ENCODE data around the gene ETV5.
"Not testable (repeated sequence)": the region's sequence is repeated elsewhere in the genome, so short reads cannot be mapped to it uniquely, and the experiment has no call there.

ETV5 gene

DNA sequence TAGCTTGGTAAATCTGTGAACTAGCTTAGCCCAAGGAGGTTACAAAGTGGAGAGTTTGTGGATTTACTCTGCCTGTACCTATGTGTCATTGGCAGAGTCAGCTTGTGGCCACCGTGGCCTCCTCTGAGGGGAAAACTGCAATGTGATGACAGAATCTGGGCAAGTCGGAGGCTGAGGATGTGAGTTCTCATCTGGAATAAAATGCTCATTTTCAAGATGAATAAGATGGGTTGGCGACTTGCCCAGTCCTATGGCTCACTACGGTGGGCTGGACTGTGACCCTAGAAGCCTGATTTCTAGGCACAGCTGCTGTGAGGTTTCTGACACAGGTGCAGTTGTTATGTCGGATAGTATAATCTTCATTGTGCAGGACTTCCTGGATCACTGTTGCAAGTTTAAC lies 83.7 kb downstream of the ETV5 start:
- Histone ChIP-seq H3K27me3 (ENCODE audit: insufficient read depth, low read depth, severe bottlenecking) (peaks cover 5% of the 10 kb centered on the region), H3K4me3 (ENCODE audit: low read depth, low read length) (no peak overlapping the region), H3K9me3 (ENCODE audit: severe bottlenecking) (no peaks in the 10 kb centered on the region), H3K36me3 (no peaks in the 10 kb centered on the region), H3K27ac (no peak overlapping the region)
- no peak for TF ChIP-seq CTCF (IDR thresholded peaks at IDR 0.05; ENCODE audit: low read depth, low read length)
- DNase-seq = no peak

DNA sequence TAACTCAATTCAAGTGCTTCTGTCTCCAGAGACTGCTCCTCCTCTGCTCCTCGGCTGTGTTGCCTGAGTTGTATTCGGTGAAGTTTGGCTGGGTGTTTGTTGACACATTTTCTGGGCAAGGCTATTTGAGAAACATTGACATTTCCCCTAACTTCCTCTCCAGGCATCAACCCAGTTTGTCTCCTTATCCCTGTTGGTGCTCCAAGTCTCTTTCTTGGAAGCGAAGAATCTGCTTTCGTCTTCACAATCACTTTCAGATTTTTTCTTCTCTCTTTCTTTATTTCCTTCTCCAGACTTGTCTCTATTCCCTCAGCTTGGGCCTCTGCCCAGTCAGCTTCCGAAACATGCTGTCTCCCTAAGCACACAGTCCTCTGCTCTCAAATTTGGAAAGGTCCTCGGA lies 84.7 kb downstream of the ETV5 start:
- H3K36me3 ChIP-seq = no peaks in the 10 kb centered on the region
- H3K27me3 ChIP-seq (ENCODE audit: insufficient read depth, low read depth, severe bottlenecking) = peaks cover 5% of the 10 kb centered on the region
- no peaks in the 10 kb centered on the region for H3K9me3 ChIP-seq (ENCODE audit: severe bottlenecking)
- DNase-seq = no peak
- no peak overlapping the region for H3K27ac ChIP-seq
- TF ChIP-seq CTCF (IDR thresholded peaks at IDR 0.05; ENCODE audit: low read depth, low read length) = no peak
- no peak overlapping the region for H3K4me3 ChIP-seq (ENCODE audit: low read depth, low read length)

- no peak overlapping the region for H3K27ac ChIP-seq
- peaks cover 5% of the 10 kb centered on the region for H3K27me3 ChIP-seq (ENCODE audit: insufficient read depth, low read depth, severe bottlenecking)
- TF ChIP-seq CTCF (IDR thresholded peaks at IDR 0.05; ENCODE audit: low read depth, low read length) = no peak
- no peaks in the 10 kb centered on the region for H3K36me3 ChIP-seq
- H3K4me3 ChIP-seq (ENCODE audit: low read depth, low read length) = no peak overlapping the region
- no peak for DNase-seq
- H3K9me3 ChIP-seq (ENCODE audit: severe bottlenecking) = no peaks in the 10 kb centered on the region
Measured at GRCh38 chr3:186022931-186023330, 86.0 kb downstream of the ETV5 start.

DNA sequence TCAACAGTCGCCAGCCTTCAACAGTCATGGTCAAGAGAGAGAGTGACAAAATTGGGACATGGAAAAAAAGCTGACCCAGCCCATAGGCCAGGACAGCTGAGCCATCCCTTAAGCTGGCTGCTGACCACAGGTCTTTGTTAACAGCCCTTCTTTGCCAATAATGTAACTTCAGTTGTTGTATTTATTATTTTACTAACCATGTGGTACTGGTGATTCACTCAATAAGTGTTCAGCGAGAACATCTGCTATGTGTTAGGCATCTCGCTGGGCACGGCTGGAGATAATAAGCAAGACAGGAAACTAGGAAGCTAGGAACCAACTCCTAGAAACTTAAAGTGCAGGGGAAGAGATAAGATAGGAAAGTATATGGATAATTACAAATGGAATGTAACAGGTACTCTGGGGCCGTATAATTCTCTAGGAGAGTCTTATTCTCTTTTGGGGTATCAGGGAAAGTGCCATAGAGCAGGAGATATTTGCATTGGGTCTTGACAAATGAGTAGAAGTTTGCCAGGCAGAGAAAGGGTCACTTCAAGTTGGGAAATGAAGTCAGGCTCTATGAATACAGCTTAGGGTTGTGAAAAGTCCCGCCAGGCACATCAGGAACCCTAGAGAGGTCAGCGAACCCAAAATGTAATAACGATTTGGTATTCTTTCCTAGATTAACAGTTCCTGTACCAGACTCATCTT lies 87.1 kb downstream of the ETV5 start:
- no peak for TF ChIP-seq CTCF (IDR thresholded peaks at IDR 0.05; ENCODE audit: low read depth, low read length)
- Histone ChIP-seq H3K4me3 (ENCODE audit: low read depth, low read length) (no peak overlapping the region), H3K36me3 (no peaks in the 10 kb centered on the region), H3K27ac (no peak overlapping the region), H3K9me3 (ENCODE audit: severe bottlenecking) (no peaks in the 10 kb centered on the region), H3K27me3 (ENCODE audit: insufficient read depth, low read depth, severe bottlenecking) (peaks cover 5% of the 10 kb centered on the region)
- no peak for DNase-seq

- H3K4me3 ChIP-seq (ENCODE audit: low read depth, low read length); H3K36me3 ChIP-seq; H3K9me3 ChIP-seq (ENCODE audit: severe bottlenecking); H3K27me3 ChIP-seq (ENCODE audit: insufficient read depth, low read depth, severe bottlenecking); H3K27ac ChIP-seq; DNase-seq: not testable (repeated sequence)
Measured at GRCh38 chr3:186021250-186021649, 87.6 kb downstream of the ETV5 start.

DNA sequence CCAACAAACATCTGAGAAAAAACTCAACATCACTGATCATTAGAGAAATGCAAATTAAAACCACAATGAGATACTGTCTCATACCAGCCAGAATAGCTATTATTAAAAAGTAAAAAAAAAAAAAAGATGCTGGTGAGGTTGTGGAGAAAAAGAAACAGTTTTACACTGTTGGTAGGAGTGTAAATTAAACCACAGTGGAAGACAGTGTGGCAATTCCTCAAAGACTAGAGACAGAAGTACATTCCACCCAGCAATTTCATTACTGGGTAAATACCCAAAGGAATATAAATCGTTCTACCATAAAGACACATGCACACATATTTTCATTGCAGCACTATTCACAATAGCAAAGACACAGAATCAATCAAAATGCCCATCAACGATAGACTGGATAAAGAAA lies 89.6 kb downstream of the ETV5 start:
- H3K4me3 ChIP-seq (ENCODE audit: low read depth, low read length); H3K36me3 ChIP-seq; DNase-seq; H3K9me3 ChIP-seq (ENCODE audit: severe bottlenecking); H3K27me3 ChIP-seq (ENCODE audit: insufficient read depth, low read depth, severe bottlenecking); H3K27ac ChIP-seq: not testable (repeated sequence)

DNA sequence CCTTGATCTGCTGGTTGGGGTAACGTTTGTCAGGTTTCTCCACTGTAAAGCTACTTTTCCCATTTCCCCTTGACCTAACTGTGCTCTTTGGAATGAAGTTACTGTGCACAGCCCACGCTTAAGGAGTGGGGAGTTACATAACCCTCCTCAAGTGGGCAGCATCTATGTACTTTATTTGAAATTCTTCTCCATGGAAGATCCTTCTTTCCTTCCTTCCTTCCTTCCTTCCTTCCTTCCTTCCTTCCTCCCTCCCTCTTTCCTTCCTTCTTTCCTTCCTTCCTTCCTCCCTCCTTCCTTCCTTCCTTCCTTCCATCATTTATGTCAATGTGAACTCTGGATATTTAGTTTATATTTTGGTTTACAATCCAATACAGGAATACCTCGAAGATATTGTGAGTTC lies 94.0 kb downstream of the ETV5 start:
- Histone ChIP-seq H3K4me3 (ENCODE audit: low read depth, low read length) (no peak overlapping the region), H3K27ac (no peak overlapping the region), H3K27me3 (ENCODE audit: insufficient read depth, low read depth, severe bottlenecking) (no peaks in the 10 kb centered on the region), H3K9me3 (ENCODE audit: severe bottlenecking) (peaks cover 3% of the 10 kb centered on the region), H3K36me3 (no peaks in the 10 kb centered on the region)
- no peak for TF ChIP-seq CTCF (IDR thresholded peaks at IDR 0.05; ENCODE audit: low read depth, low read length)
- DNase-seq = no peak

All from WERI-Rb-1 (cell line).